ENCODE data around the gene SOWAHA. TPM values are rescaled to one million over a fixed set of nuclear protein-coding genes. Genes with fewer than 3 reads are reported as not detected.

The SOWAHA gene
- total RNA-seq, 1 donor from 2014 or later, result not detected

- DNase-seq (ENCODE audit: low read depth, low spot score), result no peak
These were observed 12.8 kb downstream of the SOWAHA start for GRCh38 chr5:132825834-132826391.

- no peak for DNase-seq (ENCODE audit: low read depth, low spot score)
These were observed 13.5 kb downstream of the SOWAHA start for GRCh38 chr5:132826424-132827082.

- DNase-seq (ENCODE audit: low read depth, low spot score), result no peak
These were observed 15.0 kb downstream of the SOWAHA start for GRCh38 chr5:132827943-132828673.

GRCh38 chr5:132828846-132829494, 15.9 kb downstream of the SOWAHA start:
- no peak for DNase-seq (ENCODE audit: low read depth, low spot score)

GRCh38 chr5:132829742-132830435, 16.8 kb downstream of the SOWAHA start:
- peak; percentile 24 for DNase-seq (ENCODE audit: low read depth, low spot score)

- no peak for DNase-seq (ENCODE audit: low read depth, low spot score)
These were observed 17.5 kb downstream of the SOWAHA start, which contains the start of gene SHROOM1 for GRCh38 chr5:132830436-132831094. SHROOM1 (minus strand) TSS chr5:132830647; CDS start chr5:132826140, 4,507 bp downstream.

GRCh38 chr5:132831095-132831860, 18.2 kb downstream of the SOWAHA start:
- DNase-seq (ENCODE audit: low read depth, low spot score), result no peak

GRCh38 chr5:132832612-132833011, 19.5 kb downstream of the SOWAHA start:
- DNase-seq (ENCODE audit: low read depth, low spot score), result no peak

- no peak for DNase-seq (ENCODE audit: low read depth, low spot score)
These were observed 21.0 kb downstream of the SOWAHA start for GRCh38 chr5:132834057-132834456.

- DNase-seq (ENCODE audit: low read depth, low spot score), result no peak
These were observed 23.8 kb downstream of the SOWAHA start for GRCh38 chr5:132836852-132837251.

GRCh38 chr5:132837868-132838267, 24.8 kb downstream of the SOWAHA start:
- DNase-seq (ENCODE audit: low read depth, low spot score), result no peak

- no peak for DNase-seq (ENCODE audit: low read depth, low spot score)
These were observed 25.6 kb downstream of the SOWAHA start for GRCh38 chr5:132838516-132839282.

GRCh38 chr5:132839426-132840301, 26.6 kb downstream of the SOWAHA start:
- peak; percentile 41 for DNase-seq (ENCODE audit: low read depth, low spot score)

- no peak for DNase-seq (ENCODE audit: low read depth, low spot score)
These were observed 27.2 kb downstream of the SOWAHA start for GRCh38 chr5:132840313-132840712.

GRCh38 chr5:132840896-132841295, 27.8 kb downstream of the SOWAHA start:
- no peak for DNase-seq (ENCODE audit: low read depth, low spot score)

- no peak for DNase-seq (ENCODE audit: low read depth, low spot score)
These were observed 28.2 kb downstream of the SOWAHA start for GRCh38 chr5:132841305-132841704.

- no peak for DNase-seq (ENCODE audit: low read depth, low spot score)
These were observed 35.2 kb downstream of the SOWAHA start for GRCh38 chr5:132848270-132848669.

- DNase-seq (ENCODE audit: low read depth, low spot score), result no peak
These were observed 36.2 kb downstream of the SOWAHA start for GRCh38 chr5:132849347-132849746.

Data from pulmonary artery endothelial cell (primary cell).